HFFc6 (cell line): ENCODE measurements around the gene TIGD3. TPM values are rescaled to one million over a fixed set of nuclear protein-coding genes. Genes with fewer than 3 reads are reported as not detected.

ENCODE experiments used
- DNase-seq: peaks from one replicate; pipeline ENCODE4 v3.0.0-alpha.2; 2018
- H3K27ac Mint-ChIP-seq: 2 replicates; pipeline ENCODE4 v1.8.0; 2020; ENCODE audit warnings: mild to moderate bottlenecking, mixed read lengths
- H3K27me3 Mint-ChIP-seq: 2 replicates; pipeline ENCODE4 v1.8.0; 2021; ENCODE audit warnings: mild to moderate bottlenecking, moderate library complexity, mixed read lengths; ENCODE audit not compliant: insufficient read depth
- H3K36me3 Mint-ChIP-seq: 2 replicates; pipeline ENCODE4 v1.8.0; 2021; ENCODE audit warnings: low read depth, mixed read lengths
- H3K4me1 Mint-ChIP-seq: 2 replicates; pipeline ENCODE4 v1.8.0; 2020; ENCODE audit warnings: low read depth, mixed read lengths
- H3K4me3 Mint-ChIP-seq: 2 replicates; pipeline ENCODE4 v1.8.0; 2020; ENCODE audit warnings: mild to moderate bottlenecking, moderate library complexity, mixed read lengths
- H3K9me3 Mint-ChIP-seq: 2 replicates; pipeline ENCODE4 v1.8.0; 2020; ENCODE audit warnings: mild to moderate bottlenecking, mixed read lengths
- CTCF ChIP-seq: fragments of 200-600 bp; sonication (generic); IDR thresholded peaks from 2 replicates; pipeline ENCODE4 v1.5.0; 2021; ENCODE audit warnings: antibody characterized with exemption, mild to moderate bottlenecking
- long read RNA-seq: library from polyadenylated mRNA; unstranded; transcript quantifications from one replicate; pipeline ENCODE4 v2.0.0, GENCODE V29; 2019
- total RNA-seq, 6 experiments: library from RNA; stranded (reverse); fragmentation: NEBNext Ultra II Directional; extraction: Animal tissue kit (Norgen Biotek cat#: 25700); gene quantifications; 2 replicates in 1 of 6; 3 replicates in 5 of 6; pipeline ENCODE4 v1.2.3, GENCODE V29; 2021

TIGD3 gene, protein sequence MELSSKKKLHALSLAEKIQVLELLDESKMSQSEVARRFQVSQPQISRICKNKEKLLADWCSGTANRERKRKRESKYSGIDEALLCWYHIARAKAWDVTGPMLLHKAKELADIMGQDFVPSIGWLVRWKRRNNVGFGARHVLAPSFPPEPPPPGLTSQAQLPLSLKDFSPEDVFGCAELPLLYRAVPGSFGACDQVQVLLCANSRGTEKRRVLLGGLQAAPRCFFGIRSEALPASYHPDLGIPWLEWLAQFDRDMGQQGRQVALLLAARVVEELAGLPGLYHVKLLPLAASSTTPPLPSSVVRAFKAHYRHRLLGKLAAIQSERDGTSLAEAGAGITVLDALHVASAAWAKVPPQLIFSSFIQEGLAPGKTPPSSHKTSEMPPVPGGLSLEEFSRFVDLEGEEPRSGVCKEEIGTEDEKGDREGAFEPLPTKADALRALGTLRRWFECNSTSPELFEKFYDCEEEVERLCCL
- total RNA-seq = under 1 TPM in 2 of 6 experiments, not detected in 4; 0.12 to 0.13 TPM
- long read RNA-seq = 0 reads

GRCh38 chr11:65354265-65355012 lies at the start of gene TIGD3:
TSS of gene TIGD3 (plus strand) at chr11:65354751. CDS start at chr11:65355809, 1,058 bp downstream.
- no peak for TF ChIP-seq CTCF
- Mint-ChIP-seq H3K9me3 (no peaks in the 10 kb centered on the region), H3K27me3 (peaks cover 8% of the 10 kb centered on the region), H3K27ac (peak within 1 kb of the TSS; percentile 69), H3K4me3 (peak within 1 kb of the TSS; percentile 77), H3K36me3 (no peaks in the 10 kb centered on the region), H3K4me1 (peaks cover 35% of the 10 kb centered on the region)
- peak; percentile 92 for DNase-seq

DNA sequence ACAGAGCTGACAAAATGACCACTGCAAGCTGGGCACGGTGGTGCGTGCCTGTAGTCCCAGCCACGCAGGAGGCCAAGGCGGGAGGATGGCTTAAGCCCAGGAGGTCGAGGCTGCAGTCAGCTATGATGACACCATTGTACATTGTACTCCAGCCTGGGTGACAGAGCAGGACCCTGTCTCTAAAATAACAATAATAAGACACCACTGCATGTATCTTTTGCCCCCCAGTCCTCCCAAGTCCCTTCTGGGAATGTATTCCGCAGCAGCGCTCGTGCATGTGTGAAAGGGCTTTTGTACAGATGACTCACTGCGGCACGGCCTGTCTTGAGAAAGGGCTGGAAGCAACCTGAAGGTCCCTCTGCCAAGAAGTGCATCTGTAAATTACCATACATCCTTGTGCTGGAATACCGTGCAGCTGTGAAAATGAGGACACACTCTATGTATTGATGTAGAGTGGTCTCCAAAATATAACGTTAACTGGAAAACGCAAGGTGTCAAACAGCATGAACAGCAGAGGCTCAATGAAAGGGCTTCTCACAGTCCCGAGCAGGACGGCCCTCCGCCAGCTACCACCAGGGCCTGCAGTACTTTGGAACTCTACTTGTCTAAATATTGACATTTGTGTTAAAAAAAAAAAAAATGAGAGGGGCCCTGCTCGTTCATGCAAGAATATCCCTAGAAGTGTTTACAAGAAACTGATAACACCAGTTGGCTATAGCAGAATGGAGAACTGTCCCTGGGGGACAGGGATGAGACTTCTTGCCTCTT lies 48.9 kb upstream of the TIGD3 start:
- peaks cover 34% of the 10 kb centered on the region for H3K4me1 Mint-ChIP-seq
- H3K27me3 Mint-ChIP-seq = no peaks in the 10 kb centered on the region
- no peak overlapping the region for H3K4me3 Mint-ChIP-seq
- no peaks in the 10 kb centered on the region for H3K9me3 Mint-ChIP-seq
- no peak for DNase-seq
- TF ChIP-seq CTCF = no peak
- 0 out of 2 replicates have a peak, but pooled peaks cover 7% of the 10 kb centered on the region for H3K36me3 Mint-ChIP-seq
- H3K27ac Mint-ChIP-seq = no peak overlapping the region; the same call in 1 of the 2 replicates

DNA sequence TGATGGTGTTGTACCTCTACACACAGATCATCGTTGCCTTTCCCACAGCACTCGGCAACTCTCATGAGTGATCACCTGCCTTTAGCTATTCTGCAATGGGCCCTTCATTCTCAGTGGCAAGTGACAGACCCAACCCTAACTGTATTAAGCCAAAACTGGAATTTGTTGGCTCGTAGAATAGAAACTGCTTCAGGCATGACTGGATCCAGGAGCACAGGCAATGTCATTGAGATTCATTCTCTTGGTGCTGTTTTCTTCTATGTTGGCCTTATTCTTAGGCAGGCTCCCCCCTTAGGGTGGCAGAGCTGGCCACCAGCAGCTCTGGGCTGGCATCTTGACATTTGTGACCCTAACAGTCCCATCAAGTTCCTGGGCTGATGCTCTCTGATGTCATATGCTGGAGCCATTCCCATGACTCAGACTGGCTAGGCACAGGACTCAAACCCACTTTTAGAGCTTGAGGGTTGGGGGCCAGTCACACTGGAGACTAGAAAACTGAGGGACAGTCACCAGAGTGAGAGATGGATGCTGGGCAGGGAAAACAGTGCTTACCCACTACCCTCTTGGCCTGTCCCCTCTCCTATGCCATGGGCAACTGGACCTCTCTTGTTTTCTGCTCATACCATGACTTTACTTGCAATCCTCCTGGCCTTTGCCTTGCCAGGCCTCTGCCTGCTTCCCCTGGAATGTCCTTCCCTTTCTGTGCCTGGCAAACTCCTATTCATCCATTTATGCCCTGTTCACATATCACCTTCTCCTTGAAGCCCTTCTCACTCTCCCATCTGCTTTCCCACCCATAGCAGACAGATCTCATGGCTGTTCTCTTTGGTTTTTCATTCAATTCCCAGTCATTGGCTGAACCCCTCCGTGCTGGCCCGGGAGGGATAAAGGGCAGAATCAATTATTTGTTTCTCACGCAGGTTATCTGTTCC lies 47.0 kb upstream of the TIGD3 start:
- H3K27me3 Mint-ChIP-seq = no peaks in the 10 kb centered on the region
- H3K4me1 Mint-ChIP-seq = peaks cover 36% of the 10 kb centered on the region
- no peak overlapping the region for H3K4me3 Mint-ChIP-seq
- no peak for DNase-seq
- H3K36me3 Mint-ChIP-seq = 0 out of 2 replicates have a peak, but pooled peaks cover 7% of the 10 kb centered on the region
- no peak for TF ChIP-seq CTCF
- H3K9me3 Mint-ChIP-seq = no peaks in the 10 kb centered on the region
- no peak overlapping the region for H3K27ac Mint-ChIP-seq

- 0 out of 2 replicates have a peak, but pooled peaks cover 7% of the 10 kb centered on the region for H3K36me3 Mint-ChIP-seq
- no peak for TF ChIP-seq CTCF
- no peaks in the 10 kb centered on the region; the same call in 1 of the 2 replicates for H3K27me3 Mint-ChIP-seq
- H3K4me1 Mint-ChIP-seq = peaks cover 38% of the 10 kb centered on the region
- DNase-seq = no peak
- H3K9me3 Mint-ChIP-seq = no peaks in the 10 kb centered on the region
- H3K27ac Mint-ChIP-seq = no peak overlapping the region
- H3K4me3 Mint-ChIP-seq = no peak overlapping the region
Measured at GRCh38 chr11:65308281-65308891, 46.2 kb upstream of the TIGD3 start.
